PC-9 (cell line): ENCODE measurements around the gene STK40.

Experiments
- CTCF ChIP-seq: fragments of 200-600 bp; sonication (generic); conservative IDR thresholded peaks from 2 replicates; pipeline ENCODE4 v1.6.1; 2017; ENCODE audit warnings: mixed run types, antibody characterized with exemption, mild to moderate bottlenecking, moderate library complexity
- EZH2 ChIP-seq: fragments of 200-600 bp; sonication (generic); IDR thresholded peaks from 2 replicates; pipeline ENCODE4 v1.8.0; 2017; ENCODE audit warnings: antibody characterized with exemption, low read depth

- TF ChIP-seq CTCF (no peak), EZH2 (no peak)
Observed at GRCh38 chr1:36387141-36387949, 1.6 kb upstream of the STK40 start.
